Measurements from ENCODE around the gene PIH1D2.
"Not testable (repeated sequence)": the region's sequence is repeated elsewhere in the genome, so short reads cannot be mapped to it uniquely, and the experiment has no call there.

The PIH1D2 gene

DNA sequence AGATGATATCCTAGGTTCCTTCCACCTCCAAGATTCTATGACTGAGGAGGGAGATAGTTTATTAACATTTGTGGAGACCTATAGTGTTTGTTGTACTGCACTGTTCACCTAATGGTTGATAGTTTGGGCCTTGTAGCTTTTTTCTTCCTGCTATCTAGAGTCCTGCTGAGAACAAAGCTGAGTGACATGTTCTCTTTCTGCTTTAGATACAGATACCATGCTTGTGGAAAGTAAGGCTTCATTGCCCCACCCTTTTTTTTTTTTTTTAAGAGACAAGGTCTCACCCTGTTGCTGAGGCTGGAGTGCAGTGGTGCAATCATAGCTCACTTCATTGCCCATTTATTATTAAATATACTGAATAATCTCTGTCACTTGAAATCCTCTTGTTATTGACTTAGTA, 36.3 kb downstream of the PIH1D2 start:
- Histone ChIP-seq H2BK12ac (ENCODE audit: low read length in 2 of 2) (no peak overlapping the region), H2BK5ac (ENCODE audit: low read depth, low read length, poor library complexity, severe bottlenecking) (no peak overlapping the region), H3K23ac (ENCODE audit: low read length in 2 of 2) (no peak overlapping the region), H2BK15ac (ENCODE audit: low read depth, poor library complexity, severe bottlenecking) (no peak overlapping the region), H3K4me2 (ENCODE audit: low read length, poor library complexity, severe bottlenecking) (no peak overlapping the region), H3K36me3 (ENCODE audit: control insufficient read depth in 1 of 2, insufficient read depth in 2 of 2, low read depth in 1 of 2, low read length in 2 of 2) (peaks cover 11 to 71% of the 10 kb centered on the region in 2 experiments), H2AFZ (ENCODE audit: low read depth, low read length) (no peak overlapping the region), H3K9me3 (ENCODE audit: control insufficient read depth, low read length) (no peaks in the 10 kb centered on the region), H4K91ac (ENCODE audit: low read length) (no peak overlapping the region), H3K4me1 (ENCODE audit: control insufficient read depth, insufficient read depth, low read depth, low read length) (no peaks in the 10 kb centered on the region), H4K8ac (ENCODE audit: low read length) (no peak overlapping the region), H3K18ac (ENCODE audit: low read depth in 1 of 2, low read length in 2 of 2) (no peak overlapping the region), H2BK120ac (ENCODE audit: low read depth, low read length) (no peak overlapping the region), H3K9ac (ENCODE audit: low read length) (no peak overlapping the region), H3K79me1 (replicated peaks; ENCODE audit: low read length, poor library complexity, severe bottlenecking) (peaks cover 13% of the 10 kb centered on the region), H3K4me3 (ENCODE audit: insufficient read depth in 1 of 2, low read depth in 1 of 2, low read length in 2 of 2) (no peak overlapping the region), H2AK5ac (ENCODE audit: low read length, severe bottlenecking) (no peak overlapping the region), H3K14ac (ENCODE audit: low read length in 2 of 2) (no peak overlapping the region), H3K4ac (ENCODE audit: low read depth in 1 of 2, low read length in 2 of 2) (no peak overlapping the region), H3K27me3 (ENCODE audit: control insufficient read depth in 1 of 2, insufficient read depth in 1 of 2, low read length in 2 of 2) (no peaks in the 10 kb centered on the region), H3K27ac (ENCODE audit: low read length, poor library complexity, severe bottlenecking) (no peak overlapping the region)
- no peak for DNase-seq

DNA sequence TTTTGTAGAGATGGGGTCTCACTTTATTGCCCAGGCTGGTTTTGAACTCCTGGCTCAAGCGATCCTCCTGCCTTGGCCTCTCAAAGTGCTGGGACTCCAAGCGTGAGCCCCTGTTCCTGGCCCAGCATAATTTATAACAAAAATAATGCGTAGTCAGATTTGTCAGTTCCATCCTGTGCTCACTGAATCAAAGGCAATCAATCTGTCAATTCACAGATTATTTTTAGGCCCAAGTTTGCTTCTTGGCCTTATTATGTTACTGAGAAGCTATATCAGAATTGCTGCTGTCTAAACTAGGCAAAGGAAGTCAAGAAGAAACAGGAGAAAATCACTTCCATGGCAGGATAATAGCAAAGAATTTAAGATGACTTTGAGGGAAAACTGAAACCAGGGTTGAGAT, 39.9 kb downstream of the PIH1D2 start:
- Histone ChIP-seq H2BK5ac (ENCODE audit: low read depth, low read length, poor library complexity, severe bottlenecking) (no peak overlapping the region), H3K27me3 (ENCODE audit: control insufficient read depth in 1 of 2, insufficient read depth in 1 of 2, low read length in 2 of 2) (no peaks in the 10 kb centered on the region), H2AFZ (ENCODE audit: low read depth, low read length) (no peak overlapping the region), H2BK12ac (ENCODE audit: low read length in 2 of 2) (no peak overlapping the region), H2BK15ac (ENCODE audit: low read depth, poor library complexity, severe bottlenecking) (no peak overlapping the region), H4K91ac (ENCODE audit: low read length) (no peak overlapping the region), H3K27ac (ENCODE audit: low read length, poor library complexity, severe bottlenecking) (no peak overlapping the region), H3K36me3 (ENCODE audit: control insufficient read depth in 1 of 2, insufficient read depth in 2 of 2, low read depth in 1 of 2, low read length in 2 of 2) (peaks cover 30 to 76% of the 10 kb centered on the region in 2 experiments), H4K8ac (ENCODE audit: low read length) (no peak overlapping the region), H3K23ac (ENCODE audit: low read length in 2 of 2) (no peak overlapping the region), H2AK5ac (ENCODE audit: low read length, severe bottlenecking) (no peak overlapping the region), H3K9ac (ENCODE audit: low read length) (no peak overlapping the region), H3K4me3 (ENCODE audit: insufficient read depth in 1 of 2, low read depth in 1 of 2, low read length in 2 of 2) (no peak overlapping the region), H3K18ac (ENCODE audit: low read depth in 1 of 2, low read length in 2 of 2) (no peak overlapping the region), H3K4me1 (ENCODE audit: control insufficient read depth, insufficient read depth, low read depth, low read length) (no peaks in the 10 kb centered on the region), H3K9me3 (ENCODE audit: control insufficient read depth, low read length) (no peaks in the 10 kb centered on the region), H3K4ac (ENCODE audit: low read depth in 1 of 2, low read length in 2 of 2) (no peak overlapping the region), H3K4me2 (ENCODE audit: low read length, poor library complexity, severe bottlenecking) (no peak overlapping the region), H3K14ac (ENCODE audit: low read length in 2 of 2) (no peak overlapping the region), H3K79me1 (replicated peaks; ENCODE audit: low read length, poor library complexity, severe bottlenecking) (peaks cover 25% of the 10 kb centered on the region), H2BK120ac (ENCODE audit: low read depth, low read length) (no peak overlapping the region)
- no peak for DNase-seq
- 98% methylated on average over 2 of the region's 3 CpGs for WGBS

GRCh38 chr11:112029460-112029859, 44.4 kb downstream of the PIH1D2 start:
- no peak overlapping the region for H2BK5ac ChIP-seq (ENCODE audit: low read depth, low read length, poor library complexity, severe bottlenecking)
- no peak for DNase-seq
- no peaks in the 10 kb centered on the region for H3K27me3 ChIP-seq (ENCODE audit: control insufficient read depth in 1 of 2, insufficient read depth in 1 of 2, low read length in 2 of 2)
- no peak overlapping the region for H2AFZ ChIP-seq (ENCODE audit: low read depth, low read length)
- peaks cover 29 to 61% of the 10 kb centered on the region in 2 experiments for H3K36me3 ChIP-seq (ENCODE audit: control insufficient read depth in 1 of 2, insufficient read depth in 2 of 2, low read depth in 1 of 2, low read length in 2 of 2)
- H3K4me3 ChIP-seq (ENCODE audit: insufficient read depth in 1 of 2, low read depth in 1 of 2, low read length in 2 of 2): no peak overlapping the region
- peaks cover 29% of the 10 kb centered on the region for H3K79me1 ChIP-seq (replicated peaks; ENCODE audit: low read length, poor library complexity, severe bottlenecking)
- no peak overlapping the region for H4K91ac ChIP-seq (ENCODE audit: low read length)
- H3K9ac ChIP-seq (ENCODE audit: low read length): no peak overlapping the region
- no peak overlapping the region for H3K27ac ChIP-seq (ENCODE audit: low read length, poor library complexity, severe bottlenecking)
- H2BK15ac ChIP-seq (ENCODE audit: low read depth, poor library complexity, severe bottlenecking): no peak overlapping the region
- no peak overlapping the region for H3K23ac ChIP-seq (ENCODE audit: low read length in 2 of 2)
- no peaks in the 10 kb centered on the region for H3K4me1 ChIP-seq (ENCODE audit: control insufficient read depth, insufficient read depth, low read depth, low read length)
- no peak overlapping the region for H2BK12ac ChIP-seq (ENCODE audit: low read length in 2 of 2)
- H4K8ac ChIP-seq (ENCODE audit: low read length): no peak overlapping the region
- H3K4me2 ChIP-seq (ENCODE audit: low read length, poor library complexity, severe bottlenecking): no peak overlapping the region
- H2AK5ac ChIP-seq (ENCODE audit: low read length, severe bottlenecking): no peak overlapping the region
- 96% methylated on average over 2 of the region's 2 CpGs for WGBS
- no peaks in the 10 kb centered on the region for H3K9me3 ChIP-seq (ENCODE audit: control insufficient read depth, low read length)
- H2BK120ac ChIP-seq (ENCODE audit: low read depth, low read length): no peak overlapping the region
- no peak overlapping the region for H3K4ac ChIP-seq (ENCODE audit: low read depth in 1 of 2, low read length in 2 of 2)
- no peak overlapping the region for H3K18ac ChIP-seq (ENCODE audit: low read depth in 1 of 2, low read length in 2 of 2)
- H3K14ac ChIP-seq (ENCODE audit: low read length in 2 of 2): no peak overlapping the region

- not testable (repeated sequence) for H3K18ac ChIP-seq (ENCODE audit: low read depth in 1 of 2, low read length in 2 of 2); H3K4me3 ChIP-seq (ENCODE audit: insufficient read depth in 1 of 2, low read depth in 1 of 2, low read length in 2 of 2); H3K9ac ChIP-seq (ENCODE audit: low read length); H3K9me3 ChIP-seq (ENCODE audit: control insufficient read depth, low read length); H3K14ac ChIP-seq (ENCODE audit: low read length in 2 of 2); H3K4ac ChIP-seq (ENCODE audit: low read depth in 1 of 2, low read length in 2 of 2); H2BK12ac ChIP-seq (ENCODE audit: low read length in 2 of 2); H2AFZ ChIP-seq (ENCODE audit: low read depth, low read length); H4K91ac ChIP-seq (ENCODE audit: low read length); H3K27me3 ChIP-seq (ENCODE audit: control insufficient read depth in 1 of 2, insufficient read depth in 1 of 2, low read length in 2 of 2); H3K23ac ChIP-seq (ENCODE audit: low read length in 2 of 2); H2BK5ac ChIP-seq (ENCODE audit: low read depth, low read length, poor library complexity, severe bottlenecking); H3K27ac ChIP-seq (ENCODE audit: low read length, poor library complexity, severe bottlenecking); H4K8ac ChIP-seq (ENCODE audit: low read length); H2BK120ac ChIP-seq (ENCODE audit: low read depth, low read length); H3K4me1 ChIP-seq (ENCODE audit: control insufficient read depth, insufficient read depth, low read depth, low read length); H3K4me2 ChIP-seq (ENCODE audit: low read length, poor library complexity, severe bottlenecking); DNase-seq; H2BK15ac ChIP-seq (ENCODE audit: low read depth, poor library complexity, severe bottlenecking); H2AK5ac ChIP-seq (ENCODE audit: low read length, severe bottlenecking)
- Histone ChIP-seq H3K79me1 (replicated peaks; ENCODE audit: low read length, poor library complexity, severe bottlenecking) (peaks cover 22% of the 10 kb centered on the region), H3K36me3 (ENCODE audit: control insufficient read depth in 1 of 2, insufficient read depth in 2 of 2, low read depth in 1 of 2, low read length in 2 of 2) (peaks cover 20 to 46% of the 10 kb centered on the region in 2 experiments)
- WGBS: 100% methylated on average over 10 of the region's 49 CpGs
Measured at GRCh38 chr11:112026784-112027410, 46.9 kb downstream of the PIH1D2 start.
